NB4 (cell line): Measurements from ENCODE around the gene PHF2.
A peak's percentile ranks its signal among the peaks of the same experiment; 100 is the strongest.

Source experiments
- DNase-seq: peaks from one replicate; pipeline ENCODE4 v3.0.0; 2010; ENCODE audit warnings: low read depth
- H3K4me3 ChIP-seq: one replicate; pipeline ENCODE4 v1.5.1; 2011; ENCODE audit warnings: mild to moderate bottlenecking, low read depth, low read length, moderate library complexity
- CTCF ChIP-seq: IDR thresholded peaks from one replicate; pipeline ENCODE4 v1.5.1; 2012; ENCODE audit warnings: low read depth, low read length
- MAX ChIP-seq: IDR thresholded peaks from 2 replicates; pipeline ENCODE4 v1.6.1; 2011; ENCODE audit warnings: low read depth, low read length
- MYC ChIP-seq: IDR thresholded peaks from 2 replicates; pipeline ENCODE4 v1.6.1; 2011; ENCODE audit warnings: low read depth, low read length
- POLR2A ChIP-seq: IDR thresholded peaks from 2 replicates; pipeline ENCODE4 v1.6.1; 2011; ENCODE audit warnings: mild to moderate bottlenecking; ENCODE audit not compliant: insufficient read length; ENCODE audit errors: extremely low read depth

Gene PHF2

DNA sequence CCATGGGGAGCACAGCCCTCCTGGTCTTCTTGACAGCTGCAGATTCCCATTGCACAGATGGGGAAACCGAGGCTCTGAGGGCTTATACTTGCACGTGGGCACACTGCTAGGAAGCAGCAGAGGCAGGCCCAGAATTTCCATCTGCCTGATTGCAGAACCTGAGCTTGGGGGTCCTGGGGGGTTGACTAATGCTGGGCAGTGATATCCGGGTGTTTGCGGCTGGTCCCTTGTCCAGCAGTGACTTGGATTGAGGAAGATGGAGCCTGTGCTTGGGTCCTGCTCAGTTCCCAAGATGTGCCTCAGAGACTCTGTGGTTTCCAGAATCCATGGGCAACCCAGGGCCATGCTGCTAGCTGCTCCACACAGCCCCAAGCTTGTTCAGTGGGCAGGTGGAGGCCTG, 91.2 kb downstream of the PHF2 start:
- TF ChIP-seq POLR2A, result no peak
- no peak for TF ChIP-seq CTCF
- no peak for TF ChIP-seq MAX
- no peak for TF ChIP-seq MYC
- no peak overlapping the region for H3K4me3 ChIP-seq
- no peak for DNase-seq

GRCh38 chr9:93668261-93668871, 92.0 kb downstream of the PHF2 start:
- DNase-seq, result no peak
- TF ChIP-seq MYC (no peak), POLR2A (no peak), MAX (no peak), CTCF (no peak)
- H3K4me3 ChIP-seq, result no peak overlapping the region

- TF ChIP-seq MAX (no peak), MYC (no peak), POLR2A (no peak), CTCF (no peak)
- H3K4me3 ChIP-seq, result no peak overlapping the region
- no peak for DNase-seq
Observed at GRCh38 chr9:93669116-93669957, 93.0 kb downstream of the PHF2 start.

GRCh38 chr9:93669958-93670207, 93.5 kb downstream of the PHF2 start:
- H3K4me3 ChIP-seq, result no peak overlapping the region
- no peak for DNase-seq
- TF ChIP-seq MAX (no peak), MYC (no peak), POLR2A (no peak), CTCF (no peak)

GRCh38 chr9:93670208-93671019, 94.0 kb downstream of the PHF2 start:
- no peak for TF ChIP-seq CTCF
- no peak overlapping the region for H3K4me3 ChIP-seq
- DNase-seq, result peak; percentile 18
